HCT116 (cell line): ENCODE results near the gene CHERP. TPM values are rescaled to one million over a fixed set of nuclear protein-coding genes. Genes with fewer than 3 reads are reported as not detected.

ENCODE experiments used
- ATAC-seq: fragments of 200-7000 bp; cut with Tn5 transposase; 2 replicates; pipeline ENCODE4 v1.9.1; 2020; ENCODE audit warnings: mild to moderate bottlenecking, moderate library complexity
- BruUV-seq: library from RNA; stranded (reverse); fragments of 400-500 nt; replicated peaks from 2 replicates; lab custom pipeline; 2021; lab: Mats Ljungman, UMichigan
- CTCF ChIA-PET: fragments of 300-600 bp; sonication (Branson Sonifier 250); formaldehyde crosslinking; loops from one replicate; lab custom pipeline; 2021; ENCODE audit warnings: antibody characterized with exemption; lab: Charles Lee
- POLR2A ChIA-PET: fragments of 300-600, 350-600 bp; sonication (Branson Sonifier 250); formaldehyde crosslinking; loops from one replicate; lab custom pipeline; 2021; ENCODE audit warnings: antibody characterized with exemption; lab: Charles Lee
- RAD21 ChIA-PET, 2 experiments: fragments of 300-600 bp; sonication (Branson Sonifier 250); formaldehyde crosslinking; loops; one replicate each; lab custom pipeline; 2023; ENCODE audit warnings: low total read pairs in 2 of 2; ENCODE audit not compliant: uncharacterized antibody in 2 of 2, unreplicated experiment in 2 of 2, low non-redundant PET in 1 of 2; lab: Charles Lee
- DNase-seq: peaks from one replicate; pipeline ENCODE4 v3.0.0-alpha.2; 2010; ENCODE audit warnings: low read depth, low spot score
- H2AFZ ChIP-seq: fragments of 200-600 bp; shearing (Covaris generic), sonication (generic); 2 replicates; pipeline ENCODE4 v1.6.1; 2017; ENCODE audit warnings: low read depth, mixed run types, mixed read lengths, antibody characterized with exemption, low read length; ENCODE audit not compliant: poor library complexity, severe bottlenecking
- H3K27ac ChIP-seq: 2 replicates; pipeline ENCODE4 v1.5.1; 2012; ENCODE audit warnings: low read depth, low read length
- H3K27me3 ChIP-seq: fragments of 200-600 bp; sonication (generic); 2 replicates; pipeline ENCODE4 v1.6.1; 2016; ENCODE audit warnings: mixed run types, low read length, mixed read lengths; ENCODE audit not compliant: insufficient read depth
- H3K36me3 ChIP-seq, 2 experiments: fragments of 200-500 bp in 1 of 2; fragments of 200-600 bp in 1 of 2; sonication (Bioruptor generic) in 1 of 2; sonication (generic) in 1 of 2; 2 replicates each; pipeline versions ENCODE4 v1.5.1 to v1.6.1; 2014 to 2016; ENCODE audit warnings: low read length in 2 of 2, inconsistent platforms in 1 of 2, mixed read lengths in 1 of 2, mixed run types in 1 of 2; ENCODE audit not compliant: insufficient read depth in 2 of 2, control insufficient read depth in 1 of 2
- H3K4me1 ChIP-seq, 2 experiments: fragments of 200-600 bp in 1 of 2; sonication (generic) in 1 of 2; 2 replicates each; pipeline versions ENCODE4 v1.5.1 to v1.6.1; 2012 to 2017; ENCODE audit warnings: low read length in 2 of 2, inconsistent platforms in 1 of 2, mild to moderate bottlenecking in 1 of 2, mixed read lengths in 1 of 2, mixed run types in 1 of 2, moderate library complexity in 1 of 2; ENCODE audit not compliant: insufficient read depth in 2 of 2, control insufficient read depth in 1 of 2
- H3K4me2 ChIP-seq: fragments of 200-600 bp; sonication (generic); 2 replicates; pipeline ENCODE4 v1.6.1; 2017; ENCODE audit warnings: mixed run types, low read length, mixed read lengths
- H3K4me3 ChIP-seq, 2 experiments: fragments of 200-600 bp in 1 of 2; sonication (generic) in 1 of 2; replicated peaks in 1 of 2; 2 replicates each; pipeline ENCODE4 v1.5.1; 2011 to 2016; ENCODE audit warnings: low read length in 2 of 2, control low read depth in 1 of 2, low read depth in 1 of 2, mild to moderate bottlenecking in 1 of 2, mixed read lengths in 1 of 2, mixed run types in 1 of 2
- H3K79me2 ChIP-seq: fragments of 200-600 bp; sonication (generic); 2 replicates; pipeline ENCODE4 v1.6.1; 2017; ENCODE audit warnings: mild to moderate bottlenecking, mixed run types, low read length, moderate library complexity, mixed read lengths; ENCODE audit not compliant: insufficient read depth
- H3K9ac ChIP-seq: fragments of 200-600 bp; sonication (generic); 2 replicates; pipeline ENCODE4 v1.6.1; 2016; ENCODE audit warnings: low read length, mixed read lengths
- H3K9me2 ChIP-seq: fragments of 200-600 bp; sonication (generic), shearing (Covaris generic); 2 replicates; pipeline ENCODE4 v1.6.1; 2017; ENCODE audit warnings: mixed run types, mild to moderate bottlenecking, moderate library complexity; ENCODE audit not compliant: insufficient read depth
- H3K9me3 ChIP-seq, 2 experiments: fragments of 200-500 bp in 1 of 2; fragments of 200-600 bp in 1 of 2; sonication (Bioruptor generic) in 1 of 2; sonication (generic) in 1 of 2; 2 replicates each; pipeline ENCODE4 v1.6.1; 2014 to 2017; ENCODE audit warnings: low read length in 2 of 2, mixed read lengths in 2 of 2, inconsistent platforms in 1 of 2, low read depth in 1 of 2, mild to moderate bottlenecking in 1 of 2, mixed run types in 1 of 2, moderate library complexity in 1 of 2; ENCODE audit not compliant: control insufficient read depth in 1 of 2, insufficient read depth in 1 of 2
- H4K20me1 ChIP-seq: fragments of 200-600 bp; sonication (generic), shearing (Covaris generic); 2 replicates; pipeline ENCODE4 v1.6.1; 2017; ENCODE audit warnings: mixed run types, mild to moderate bottlenecking, moderate library complexity; ENCODE audit not compliant: insufficient read depth
- CEBPB ChIP-seq: IDR thresholded peaks from 2 replicates; pipeline ENCODE4 v1.6.1; 2012; ENCODE audit warnings: low read depth
- CTCF ChIP-seq, 3 experiments: fragments of 200-600 bp in 1 of 3; sonication (generic) in 1 of 3; IDR thresholded peaks in 2 of 3; conservative IDR thresholded peaks in 1 of 3; 2 replicates each; pipeline ENCODE4 v1.5.1; 2012 to 2017; ENCODE audit warnings: low read depth in 2 of 3, low read length in 2 of 3, antibody characterized with exemption in 1 of 3, borderline replicate concordance in 1 of 3, control low read depth in 1 of 3, mild to moderate bottlenecking in 1 of 3, mixed read lengths in 1 of 3, mixed run types in 1 of 3, moderate library complexity in 1 of 3; ENCODE audit not compliant: insufficient read depth in 1 of 3
- EGR1 ChIP-seq: IDR thresholded peaks from 2 replicates; pipeline ENCODE4 v1.6.1; 2012; ENCODE audit warnings: low read depth
- ELF1 ChIP-seq: IDR thresholded peaks from 2 replicates; pipeline ENCODE4 v1.6.1; 2012; ENCODE audit warnings: low read depth, borderline replicate concordance
- EZH2 ChIP-seq: fragments of 200-600 bp; sonication (generic); IDR thresholded peaks from 2 replicates; pipeline ENCODE4 v1.6.1; 2017; ENCODE audit warnings: antibody characterized with exemption, mixed run types
- FOSL1 ChIP-seq: IDR thresholded peaks from 2 replicates; pipeline ENCODE4 v1.6.1; 2012; ENCODE audit warnings: low read depth
- POLR2A ChIP-seq: IDR thresholded peaks from 2 replicates; pipeline ENCODE4 v1.7.0; 2011; ENCODE audit warnings: borderline replicate concordance; ENCODE audit not compliant: insufficient read depth, insufficient read length; ENCODE audit errors: extremely low read depth
- SIN3A ChIP-seq: IDR thresholded peaks from 2 replicates; pipeline ENCODE4 v1.6.1; 2012; ENCODE audit warnings: low read depth
- SP1 ChIP-seq: IDR thresholded peaks from 2 replicates; pipeline ENCODE4 v1.6.1; 2012; ENCODE audit warnings: low read depth
- TCF7L2 ChIP-seq: IDR thresholded peaks from 2 replicates; pipeline ENCODE4 v1.7.0; 2011; ENCODE audit warnings: borderline replicate concordance, inconsistent platforms; ENCODE audit not compliant: insufficient read depth, insufficient read length; ENCODE audit errors: extremely low read depth
- YY1 ChIP-seq: IDR thresholded peaks from 2 replicates; pipeline ENCODE4 v1.6.1; 2011; ENCODE audit warnings: low read length, low read depth, moderate library complexity, mild to moderate bottlenecking; ENCODE audit not compliant: insufficient replicate concordance; ENCODE audit errors: extremely low read depth
- intact Hi-C: fragments of 100-400 bp; cut with micrococcal nuclease; formaldehyde crosslinking; loops from 2 replicates; pipeline ENCODE4 v1.10.0; 2022
- total RNA-seq: library from RNA; stranded (reverse); gene quantifications from one replicate; pipeline ENCODE4 v1.2.1, GENCODE V29; 2021; ENCODE audit not compliant: unreplicated experiment
- TF ChIP-seq, protein P1 (sequence below): IDR thresholded peaks from 2 replicates; pipeline ENCODE4 v1.6.1; 2012

Gene CHERP
- total RNA-seq, 1 experiment from 2014 or later = 65.8 TPM

DNA sequence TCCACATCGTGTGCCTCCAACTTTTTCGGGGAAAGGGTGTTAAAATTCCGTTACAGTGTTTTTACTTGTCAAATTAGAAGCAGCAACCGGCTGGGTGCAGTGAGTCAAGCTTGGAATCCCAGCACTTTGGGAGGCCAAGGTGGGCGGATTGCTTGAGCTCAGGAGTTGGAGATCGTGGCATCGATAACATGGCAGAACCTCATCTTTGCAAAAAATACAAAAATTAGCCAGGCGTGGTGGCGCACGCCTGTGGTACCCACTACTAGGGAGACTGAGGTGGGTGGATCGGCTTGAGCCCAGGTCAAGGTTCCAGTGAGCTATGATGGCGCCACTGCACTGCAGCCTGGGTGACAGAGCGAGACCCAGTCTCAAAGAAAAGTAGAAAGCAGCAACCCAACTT is 31.1 kb upstream of the CHERP start:
- Histone ChIP-seq H4K20me1 (no peaks in the 10 kb centered on the region), H3K27me3 (no peaks in the 10 kb centered on the region), H3K79me2 (peaks cover 86% of the 10 kb centered on the region), H3K27ac (peak overlapping the region; percentile 82), H2AFZ (no peak overlapping the region), H3K36me3 (peaks cover 23 to 24% of the 10 kb centered on the region in 2 experiments; a peak in 3 of 4 replicates), H3K4me3 (peak overlapping the region; percentile 76 to 87), H3K4me1 (peaks cover 12 to 42% of the 10 kb centered on the region in 2 experiments), H3K9me3 (no peaks in the 10 kb centered on the region), H3K9ac (peak overlapping the region; percentile 85), H3K4me2 (peak overlapping the region; percentile 90), H3K9me2 (no peaks in the 10 kb centered on the region)
- BruUV-seq = no TSS peak
- POLR2A ChIA-PET = interaction anchor here (1.2 to 1.8 kb wide), 2 partner anchors 11 to 55 kb away, joined by 3 to 6 read pairs; partner anchors contain the start of gene MED26
- CTCF ChIA-PET = interaction anchor here (1.4 kb wide), 1 partner anchor 11 kb away, joined by 4 read pairs; no protein-coding TSS in a partner anchor
- DNase-seq (no peak), ATAC-seq (no peak)
- RAD21 ChIA-PET = no interaction called here
- intact Hi-C loops = no loop called here
- TF ChIP-seq SP1 (no peak), SIN3A (no peak), TCF7L2 (no peak), CEBPB (no peak), ELF1 (no peak), CTCF (IDR thresholded peaks at IDR 0.05 in 2 of 3, conservative IDR thresholded peaks at IDR 0.05 in 1 of 3; ENCODE audit: borderline replicate concordance in 1 of 3, insufficient read depth in 1 of 3, low read depth in 2 of 3, low read length in 2 of 3) (no peak), FOSL1 (no peak), EZH2 (no peak), EGR1 (no peak), POLR2A (no peak), YY1 (no peak)
- TF ChIP-seq, protein P1, sequence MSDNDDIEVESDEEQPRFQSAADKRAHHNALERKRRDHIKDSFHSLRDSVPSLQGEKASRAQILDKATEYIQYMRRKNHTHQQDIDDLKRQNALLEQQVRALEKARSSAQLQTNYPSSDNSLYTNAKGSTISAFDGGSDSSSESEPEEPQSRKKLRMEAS = no peak
